ENCODE results near the gene PPFIA3.

DNA sequence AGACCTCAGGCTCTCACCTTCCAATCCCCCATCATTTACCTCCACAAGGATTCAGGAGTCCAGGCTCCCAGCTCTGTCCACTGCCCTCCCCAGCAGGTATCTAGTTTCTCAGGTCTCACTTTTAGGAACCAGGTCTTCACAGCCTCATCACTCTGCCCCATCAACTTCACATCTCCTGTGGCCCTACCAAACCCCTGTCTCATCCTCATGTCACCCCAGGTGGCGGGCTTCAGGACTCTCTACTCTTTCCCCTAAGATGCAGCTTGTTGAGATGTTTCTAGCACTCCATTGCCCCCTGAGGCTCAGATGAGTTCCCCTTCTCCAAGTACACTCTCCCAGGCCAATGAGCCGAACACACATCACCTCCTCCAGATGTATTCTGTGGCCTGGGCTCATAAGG, 1.5 kb downstream of the PPFIA3 start:
- TF ChIP-seq, protein P1, sequence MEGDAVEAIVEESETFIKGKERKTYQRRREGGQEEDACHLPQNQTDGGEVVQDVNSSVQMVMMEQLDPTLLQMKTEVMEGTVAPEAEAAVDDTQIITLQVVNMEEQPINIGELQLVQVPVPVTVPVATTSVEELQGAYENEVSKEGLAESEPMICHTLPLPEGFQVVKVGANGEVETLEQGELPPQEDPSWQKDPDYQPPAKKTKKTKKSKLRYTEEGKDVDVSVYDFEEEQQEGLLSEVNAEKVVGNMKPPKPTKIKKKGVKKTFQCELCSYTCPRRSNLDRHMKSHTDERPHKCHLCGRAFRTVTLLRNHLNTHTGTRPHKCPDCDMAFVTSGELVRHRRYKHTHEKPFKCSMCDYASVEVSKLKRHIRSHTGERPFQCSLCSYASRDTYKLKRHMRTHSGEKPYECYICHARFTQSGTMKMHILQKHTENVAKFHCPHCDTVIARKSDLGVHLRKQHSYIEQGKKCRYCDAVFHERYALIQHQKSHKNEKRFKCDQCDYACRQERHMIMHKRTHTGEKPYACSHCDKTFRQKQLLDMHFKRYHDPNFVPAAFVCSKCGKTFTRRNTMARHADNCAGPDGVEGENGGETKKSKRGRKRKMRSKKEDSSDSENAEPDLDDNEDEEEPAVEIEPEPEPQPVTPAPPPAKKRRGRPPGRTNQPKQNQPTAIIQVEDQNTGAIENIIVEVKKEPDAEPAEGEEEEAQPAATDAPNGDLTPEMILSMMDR (conservative IDR thresholded peaks at IDR 0.05; ENCODE audit: low read depth, low read length), result no peak
- no peak for TF ChIP-seq BHLHE40 (IDR thresholded peaks at IDR 0.05; ENCODE audit: low read depth, low read length)
- no peak for TF ChIP-seq POLR2A (IDR thresholded peaks at IDR 0.05; ENCODE audit: low read depth, low read length)
- no peak for TF ChIP-seq MAFK (IDR thresholded peaks at IDR 0.05; ENCODE audit: low read depth, low read length)
- no peak for TF ChIP-seq MXI1 (IDR thresholded peaks at IDR 0.05; ENCODE audit: borderline replicate concordance, low read depth, low read length)
- TF ChIP-seq NFE2L2 (IDR thresholded peaks at IDR 0.05; ENCODE audit: low read depth, low read length), result no peak
- TF ChIP-seq CEBPB (IDR thresholded peaks at IDR 0.05; ENCODE audit: low read depth, low read length), result no peak
- no peak for TF ChIP-seq SMC3 (IDR thresholded peaks at IDR 0.05; ENCODE audit: low read depth, low read length)
- TF ChIP-seq CHD1 (IDR thresholded peaks at IDR 0.05; ENCODE audit: low read depth, low read length), result no peak
- TF ChIP-seq, protein P2, sequence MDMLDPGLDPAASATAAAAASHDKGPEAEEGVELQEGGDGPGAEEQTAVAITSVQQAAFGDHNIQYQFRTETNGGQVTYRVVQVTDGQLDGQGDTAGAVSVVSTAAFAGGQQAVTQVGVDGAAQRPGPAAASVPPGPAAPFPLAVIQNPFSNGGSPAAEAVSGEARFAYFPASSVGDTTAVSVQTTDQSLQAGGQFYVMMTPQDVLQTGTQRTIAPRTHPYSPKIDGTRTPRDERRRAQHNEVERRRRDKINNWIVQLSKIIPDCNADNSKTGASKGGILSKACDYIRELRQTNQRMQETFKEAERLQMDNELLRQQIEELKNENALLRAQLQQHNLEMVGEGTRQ (IDR thresholded peaks at IDR 0.05; ENCODE audit: low read depth, low read length), result no peak
- TF ChIP-seq RCOR1 (IDR thresholded peaks at IDR 0.05; ENCODE audit: insufficient replicate concordance, low read length), result no peak
- no peak for TF ChIP-seq MAZ (IDR thresholded peaks at IDR 0.05; ENCODE audit: borderline replicate concordance, low read depth, low read length)
- no peak for TF ChIP-seq RFX5 (IDR thresholded peaks at IDR 0.05; ENCODE audit: low read depth, low read length)
- TF ChIP-seq RAD21 (IDR thresholded peaks at IDR 0.05; ENCODE audit: low read length), result no peak
